HG02981 (cell line): Measurements from ENCODE around the gene PPP2R5C.
"Not testable (repeated sequence)": the region's sequence is repeated elsewhere in the genome, so short reads cannot be mapped to it uniquely, and the experiment has no call there.

Experiments used
- ATAC-seq: cut with Tn5 transposase; IDR thresholded peaks from one replicate; pipeline ENCODE4 v1.9.1; 2021; ENCODE audit warnings: mild to moderate bottlenecking, moderate library complexity; ENCODE audit not compliant: unreplicated experiment

PPP2R5C gene

DNA sequence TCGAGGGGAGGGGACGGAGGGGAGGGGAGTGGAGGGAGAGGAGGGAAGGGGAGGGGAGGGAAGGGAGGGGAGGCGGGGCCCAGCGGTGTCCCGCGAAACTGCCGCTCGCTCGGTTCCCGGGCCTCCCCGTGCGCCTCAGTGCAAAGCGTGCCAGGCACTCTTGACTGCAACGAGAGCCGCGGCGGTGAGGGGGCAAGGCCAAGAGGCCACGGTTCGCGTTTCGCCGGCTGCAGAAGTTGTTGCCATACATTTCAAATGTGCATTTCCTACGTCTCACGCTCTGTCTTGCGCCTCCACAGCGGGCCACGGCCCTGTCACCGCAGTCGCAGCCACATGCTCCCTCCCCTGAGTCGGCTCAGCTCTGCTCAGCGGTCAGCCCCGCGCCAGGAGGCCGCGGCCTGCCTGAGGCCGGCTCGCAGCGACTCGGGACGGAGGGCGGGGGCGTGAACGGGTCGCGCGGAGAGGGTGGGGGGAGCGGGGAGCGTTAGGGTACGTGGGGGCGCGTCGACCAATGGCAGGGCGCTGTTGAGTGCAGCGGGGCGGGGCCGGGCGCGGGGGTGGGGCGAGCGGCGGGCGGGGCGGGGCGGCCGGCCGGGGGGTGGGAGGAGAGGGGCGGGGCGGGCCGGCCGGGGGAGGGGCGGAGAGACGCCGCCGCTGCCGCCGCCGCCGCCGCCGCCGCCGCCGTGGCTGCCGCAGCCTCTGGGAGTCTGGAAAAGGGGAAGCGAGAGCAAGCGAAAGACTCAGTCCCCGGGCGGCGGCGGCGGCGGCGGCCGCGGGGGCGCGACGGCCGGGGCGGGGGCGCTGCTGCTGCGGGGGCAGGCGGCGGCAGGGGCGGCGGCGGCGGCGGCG lies at the start of gene PPP2R5C:
TSS of gene PPP2R5C (plus strand) at position 678 of the 849 bp plus-strand sequence. CDS start 185 bp downstream, outside the sequence.
- peak; percentile 57 for ATAC-seq

DNA sequence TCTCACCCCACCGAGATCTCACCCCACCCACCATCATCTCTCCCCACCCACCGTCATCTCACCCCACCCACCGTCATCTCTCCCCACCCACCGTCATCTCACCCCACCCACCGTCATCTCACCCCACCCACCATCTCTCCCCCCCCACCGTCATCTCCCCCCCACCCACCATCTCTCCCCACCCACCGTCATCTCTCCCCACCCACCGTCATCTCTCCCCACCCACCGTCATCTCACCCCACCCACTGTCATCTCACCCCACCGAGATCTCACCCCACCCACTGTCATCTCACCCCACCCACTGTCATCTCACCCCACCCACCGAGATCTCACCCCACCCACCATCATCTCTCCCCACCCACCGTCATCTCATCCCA lies 49.7 kb upstream of the PPP2R5C start:
- ATAC-seq = not testable (repeated sequence)

- not testable (repeated sequence) for ATAC-seq
Observed at GRCh38 chr14:101712341-101712740, 49.2 kb upstream of the PPP2R5C start.

GRCh38 chr14:101713091-101713490 lies 48.4 kb upstream of the PPP2R5C start:
- ATAC-seq = not testable (repeated sequence)

GRCh38 chr14:101713621-101714349 lies 47.7 kb upstream of the PPP2R5C start:
- no peak for ATAC-seq

DNA sequence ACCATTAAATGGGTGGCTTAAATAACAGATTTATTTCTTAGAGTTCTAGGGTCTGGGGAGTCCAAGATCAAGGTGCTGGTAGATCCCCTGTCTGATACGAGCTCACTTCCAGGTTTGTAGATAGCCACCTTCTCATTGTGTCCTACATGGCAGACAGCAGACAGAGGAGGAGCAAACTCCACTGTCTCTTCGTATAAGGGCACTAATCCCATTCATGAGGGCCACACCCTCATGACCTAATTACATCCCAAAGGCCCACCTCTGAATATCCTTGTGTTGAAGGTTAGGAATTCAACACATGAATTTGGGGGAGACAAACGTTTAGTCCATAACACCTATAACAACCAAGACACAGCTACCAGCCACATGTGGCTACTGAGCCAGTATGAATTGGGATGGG lies 47.1 kb upstream of the PPP2R5C start:
- ATAC-seq = no peak

- no peak for ATAC-seq
Observed at GRCh38 chr14:101715210-101716076, 46.1 kb upstream of the PPP2R5C start.

DNA sequence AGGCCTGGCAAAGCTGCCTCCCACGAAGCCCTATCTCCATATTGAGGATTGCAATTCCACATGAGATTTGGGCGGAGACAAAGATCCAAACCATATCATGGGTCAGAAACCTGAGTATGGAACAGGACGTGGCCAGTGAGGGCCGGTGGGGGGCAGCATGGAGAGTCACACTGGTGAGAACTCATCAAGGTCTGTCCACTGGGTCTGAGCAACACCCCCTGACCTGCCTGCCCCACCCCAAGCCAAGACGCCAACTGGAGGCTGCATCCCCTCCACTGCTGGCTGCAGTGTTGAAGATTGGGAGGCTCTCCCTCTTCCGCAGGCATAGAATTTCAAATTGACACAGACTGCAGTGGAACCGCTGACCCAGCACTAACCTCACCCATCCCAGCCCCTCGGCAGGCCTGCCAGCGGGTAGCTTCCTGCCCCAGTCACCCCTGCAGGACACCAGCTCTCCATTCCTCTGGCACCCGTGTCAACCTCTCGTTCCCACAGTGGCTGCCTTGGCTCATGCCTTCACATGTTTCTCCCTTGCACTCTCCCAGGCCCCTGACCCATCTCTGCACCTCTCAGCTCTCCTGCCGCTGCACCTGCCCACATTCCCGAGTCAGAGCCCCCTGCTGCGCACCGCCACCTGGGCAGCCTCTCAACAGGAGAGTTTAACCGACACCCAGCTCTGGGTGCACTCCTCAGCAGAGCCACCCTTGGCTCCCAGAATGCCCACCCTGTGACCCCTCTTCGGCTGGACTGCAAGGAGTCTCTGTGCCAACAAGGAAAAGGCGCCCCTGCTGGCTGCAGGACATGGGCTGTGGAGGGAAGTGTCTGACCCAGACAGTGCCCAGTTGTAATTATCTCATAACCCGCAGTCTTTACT lies 45.2 kb upstream of the PPP2R5C start:
- no peak for ATAC-seq

- no peak for ATAC-seq
Observed at GRCh38 chr14:101716956-101717662, 44.4 kb upstream of the PPP2R5C start.

- ATAC-seq = no peak
Observed at GRCh38 chr14:101717663-101718490, 43.6 kb upstream of the PPP2R5C start.

- ATAC-seq = no peak
Observed at GRCh38 chr14:101719045-101719645, 42.4 kb upstream of the PPP2R5C start.

- ATAC-seq = no peak
Observed at GRCh38 chr14:101719708-101720107, 41.8 kb upstream of the PPP2R5C start.

DNA sequence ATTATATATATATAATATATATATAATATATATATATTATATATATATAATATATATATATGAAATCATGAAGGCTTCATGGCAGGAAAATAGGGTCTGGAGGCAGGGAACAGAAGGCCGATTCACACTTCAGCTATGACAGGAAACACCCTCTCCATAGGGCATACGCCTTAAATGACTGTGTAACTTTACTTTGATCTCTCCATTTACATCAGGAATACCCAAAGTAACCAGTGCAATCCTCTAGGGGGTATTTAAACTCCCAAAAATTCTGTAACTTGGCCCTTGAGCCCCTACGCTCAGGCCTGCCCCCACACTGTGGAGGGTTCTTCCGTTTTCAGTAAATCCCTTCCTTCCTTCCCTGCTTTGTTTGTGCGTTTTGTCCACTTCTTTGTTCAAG lies 40.4 kb upstream of the PPP2R5C start:
- no peak for ATAC-seq

GRCh38 chr14:101721951-101722661 lies 39.4 kb upstream of the PPP2R5C start:
- ATAC-seq = no peak

GRCh38 chr14:101723061-101723595 lies 38.4 kb upstream of the PPP2R5C start:
- no peak for ATAC-seq

- ATAC-seq = not testable (repeated sequence)
Observed at GRCh38 chr14:101725652-101726051, 35.9 kb upstream of the PPP2R5C start.

DNA sequence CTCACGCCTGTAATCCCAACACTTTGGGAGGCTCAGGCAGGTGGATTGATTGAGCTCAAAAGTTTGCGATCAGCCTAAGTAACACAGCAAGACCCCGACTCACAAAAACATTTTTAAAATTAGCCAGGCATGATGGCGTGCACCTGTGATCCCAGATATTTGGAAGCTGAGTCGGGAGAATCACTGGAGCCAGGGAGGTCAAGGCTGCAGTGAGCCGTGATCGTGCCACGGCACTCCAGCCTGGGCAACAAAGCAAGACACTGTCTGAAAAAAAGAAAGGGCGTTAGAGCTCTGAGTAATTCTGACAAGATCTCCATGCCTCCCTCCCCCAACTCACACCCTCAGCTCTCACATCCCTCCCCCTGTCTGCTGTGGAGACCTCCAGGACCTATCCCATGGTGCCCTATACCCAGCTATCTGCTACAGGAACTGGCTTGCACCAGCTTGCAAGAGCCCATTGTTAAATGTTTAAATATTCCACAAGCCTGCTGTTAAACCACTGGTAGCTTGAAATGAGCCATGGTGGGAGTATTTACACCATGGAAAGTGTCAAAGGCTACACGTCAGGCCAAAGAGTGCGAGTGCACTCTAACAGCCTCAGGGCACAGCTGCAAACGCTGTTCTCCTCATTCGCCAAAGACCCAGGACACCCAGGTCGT lies 35.1 kb upstream of the PPP2R5C start:
- no peak for ATAC-seq
